GM13976 (cell line): Measurements from ENCODE around the gene SHISA3.

Experiments
- DNase-seq: peaks from one replicate; pipeline ENCODE4 v3.0.0; 2012; ENCODE audit warnings: low spot score
- in situ Hi-C: fragments of 300-500 bp; cut with MboI; formaldehyde crosslinking; loops from one replicate; pipeline ENCODE4 v1.12.0; 2022; ENCODE audit warnings: low sequenced_read_pairs, mixed read lengths, inconsistent platforms; ENCODE audit not compliant: unreplicated experiment
- TF ChIP-seq, protein P1 (sequence below): IDR thresholded peaks from 2 replicates; pipeline ENCODE4 v1.5.1; 2012; ENCODE audit warnings: borderline replicate concordance, mild to moderate bottlenecking; ENCODE audit not compliant: insufficient read depth; ENCODE audit errors: extremely low read depth, missing control alignments, control extremely low read depth

Gene SHISA3

GRCh38 chr4:42390622-42391354 lies 6.5 kb upstream of the SHISA3 start:
- DNase-seq = no peak
- in situ Hi-C loops = no loop called here
- TF ChIP-seq, protein P1, sequence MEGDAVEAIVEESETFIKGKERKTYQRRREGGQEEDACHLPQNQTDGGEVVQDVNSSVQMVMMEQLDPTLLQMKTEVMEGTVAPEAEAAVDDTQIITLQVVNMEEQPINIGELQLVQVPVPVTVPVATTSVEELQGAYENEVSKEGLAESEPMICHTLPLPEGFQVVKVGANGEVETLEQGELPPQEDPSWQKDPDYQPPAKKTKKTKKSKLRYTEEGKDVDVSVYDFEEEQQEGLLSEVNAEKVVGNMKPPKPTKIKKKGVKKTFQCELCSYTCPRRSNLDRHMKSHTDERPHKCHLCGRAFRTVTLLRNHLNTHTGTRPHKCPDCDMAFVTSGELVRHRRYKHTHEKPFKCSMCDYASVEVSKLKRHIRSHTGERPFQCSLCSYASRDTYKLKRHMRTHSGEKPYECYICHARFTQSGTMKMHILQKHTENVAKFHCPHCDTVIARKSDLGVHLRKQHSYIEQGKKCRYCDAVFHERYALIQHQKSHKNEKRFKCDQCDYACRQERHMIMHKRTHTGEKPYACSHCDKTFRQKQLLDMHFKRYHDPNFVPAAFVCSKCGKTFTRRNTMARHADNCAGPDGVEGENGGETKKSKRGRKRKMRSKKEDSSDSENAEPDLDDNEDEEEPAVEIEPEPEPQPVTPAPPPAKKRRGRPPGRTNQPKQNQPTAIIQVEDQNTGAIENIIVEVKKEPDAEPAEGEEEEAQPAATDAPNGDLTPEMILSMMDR = no peak

GRCh38 chr4:42391355-42391664 lies 6.0 kb upstream of the SHISA3 start:
- TF ChIP-seq, protein P1 = no peak
- in situ Hi-C loops = no loop called here
- DNase-seq = no peak

DNA sequence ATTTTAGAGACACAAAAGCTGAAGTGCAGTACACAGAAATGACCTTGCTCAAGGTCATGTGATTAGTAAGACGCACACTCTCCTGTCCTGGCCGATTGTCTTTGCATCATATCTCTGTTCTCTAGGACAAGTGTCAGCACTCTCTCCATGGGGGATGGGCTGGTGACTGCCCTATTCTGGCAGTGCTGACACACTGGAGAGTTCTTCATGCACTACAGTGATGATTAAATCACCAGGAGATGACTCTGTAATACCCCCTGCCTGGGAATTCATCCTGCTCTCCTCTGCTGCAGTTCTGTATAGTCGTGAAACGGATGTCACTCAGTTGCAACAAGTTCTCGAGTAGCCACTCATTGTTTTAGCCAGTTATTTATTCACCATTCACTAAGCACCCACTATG lies 5.3 kb upstream of the SHISA3 start:
- TF ChIP-seq, protein P1 = no peak
- DNase-seq = no peak
- in situ Hi-C loops = no loop called here

DNA sequence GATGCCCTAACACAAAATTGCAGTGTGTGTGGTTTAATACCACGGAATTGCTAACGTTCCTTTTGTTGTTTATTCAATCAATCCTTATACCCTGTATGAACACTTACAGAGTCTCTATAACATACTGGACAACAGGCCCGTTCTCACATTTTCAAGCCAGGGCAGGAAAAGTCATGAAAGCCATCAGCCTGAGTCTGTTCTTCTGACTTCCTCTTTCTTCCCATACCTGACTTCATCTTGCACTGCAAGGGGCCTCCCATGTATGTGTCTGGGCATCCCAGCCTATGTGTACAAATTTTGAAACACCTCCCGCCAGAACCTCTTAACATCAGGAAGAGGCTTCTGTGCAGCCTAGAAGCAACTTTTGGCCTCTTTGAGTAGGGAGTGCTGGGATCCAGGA lies 4.9 kb upstream of the SHISA3 start:
- DNase-seq = no peak
- in situ Hi-C loops = no loop called here
- TF ChIP-seq, protein P1 = no peak

- no peak for DNase-seq
- in situ Hi-C loops = no loop called here
Measured at GRCh38 chr4:42395595-42395994, 1.7 kb upstream of the SHISA3 start.

GRCh38 chr4:42396361-42396751 lies 932 bp upstream of the SHISA3 start:
- DNase-seq = no peak
- TF ChIP-seq, protein P1 = no peak
- in situ Hi-C loops = no loop called here

More at GRCh38 chr4:42395595-42395994, 1.7 kb upstream of the SHISA3 start:
- TF ChIP-seq, protein P1 = no peak
